ENCODE data around the gene ZNF839. TPM values are rescaled to one million over a fixed set of nuclear protein-coding genes. Genes with fewer than 3 reads are reported as not detected.

Gene ZNF839
- total and polyA plus RNA-seq, 2 of the 4 experiments (the other 2 are of a cell fraction) = 5.7 to 10.7 TPM

DNA sequence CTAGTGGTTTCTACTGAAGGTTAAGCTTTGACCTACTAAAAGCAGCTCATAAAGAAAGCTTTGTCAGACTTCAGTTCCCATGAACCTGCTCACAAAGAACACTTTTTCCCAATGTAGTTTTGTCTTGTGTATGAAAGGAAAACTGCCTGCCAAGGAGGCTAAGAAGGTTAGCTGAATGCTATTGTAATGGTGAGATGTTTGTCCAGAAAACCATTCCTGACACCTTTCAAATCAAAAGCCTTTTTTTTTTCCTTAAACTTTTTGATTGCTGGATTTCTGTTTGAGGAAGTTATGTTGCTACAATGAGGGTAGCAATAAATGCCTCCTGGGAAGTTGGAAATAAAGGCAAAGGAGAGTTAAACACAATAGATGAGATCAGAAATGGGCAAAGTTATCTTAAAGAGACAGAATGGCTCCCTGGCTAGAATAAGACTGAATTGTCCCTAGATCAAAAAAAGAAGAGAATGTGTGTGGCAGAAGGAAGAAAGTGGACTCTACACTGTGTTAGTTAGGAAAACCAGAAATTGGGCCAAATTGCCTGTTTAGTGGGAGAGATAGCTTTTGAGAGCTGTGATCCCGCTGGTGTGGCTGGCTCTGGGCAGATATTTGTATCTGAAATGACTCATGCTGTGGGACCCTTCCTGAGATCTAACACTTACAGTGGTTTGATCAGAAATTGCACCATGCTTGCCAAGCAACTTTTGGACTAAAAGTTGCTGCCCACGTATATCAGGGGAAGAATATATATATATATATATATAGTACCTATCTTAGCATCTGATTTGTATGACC lies 70.7 kb downstream of the ZNF839 start:
- Histone ChIP-seq H2BK120ac (ENCODE audit: low read depth, low read length) (no peak overlapping the region), H2BK20ac (ENCODE audit: low read depth, low read length) (no peak overlapping the region), H3K4me2 (ENCODE audit: low read depth, low read length) (peak overlapping the region; percentile 55; the same call in 1 of the 2 replicates), H2BK5ac (ENCODE audit: low read depth, low read length, poor library complexity, severe bottlenecking) (no peak overlapping the region), H3K36me3 (ENCODE audit: control insufficient read depth, insufficient read depth, low read length) (peaks cover 3% of the 10 kb centered on the region; the same call in 1 of the 2 replicates), H3K4me3 (ENCODE audit: insufficient read depth, low read depth, low read length) (no peak overlapping the region), H3K9me1 (ENCODE audit: insufficient read depth, low read length) (0 out of 2 replicates have a peak, but pooled peaks cover 4% of the 10 kb centered on the region), H4K5ac (ENCODE audit: low read depth, low read length) (no peak overlapping the region), H3K9ac (ENCODE audit: low read depth, low read length) (no peak overlapping the region), H3K27me3 (ENCODE audit: control insufficient read depth, insufficient read depth, low read length) (no peaks in the 10 kb centered on the region), H2BK15ac (ENCODE audit: low read depth, low read length) (no peak overlapping the region), H4K8ac (ENCODE audit: low read depth in 2 of 2, low read length in 2 of 2) (no peak overlapping the region; a peak in 1 of 4 replicates), H2AFZ (replicated peaks; ENCODE audit: low read length, poor library complexity) (no peak overlapping the region), H3K27ac (ENCODE audit: insufficient read depth, low read length) (no peak overlapping the region), H3K79me1 (ENCODE audit: low read depth in 1 of 2, low read length in 2 of 2) (peaks cover 10 to 31% of the 10 kb centered on the region in 2 experiments; a peak in 3 of 4 replicates), H4K20me1 (ENCODE audit: insufficient read depth, low read length) (no peaks in the 10 kb centered on the region; the same call in 1 of the 2 replicates), H3K9me3 (ENCODE audit: control insufficient read depth, insufficient read depth, low read length) (no peaks in the 10 kb centered on the region; the same call in 1 of the 2 replicates), H3K23ac (ENCODE audit: low read depth, low read length) (peak overlapping the region; percentile 7; the same call in 1 of the 2 replicates), H3K14ac (replicated peaks; ENCODE audit: low read depth, low read length) (no peak overlapping the region), H3K56ac (ENCODE audit: extremely low read depth, insufficient read depth, low read length) (no peak overlapping the region), H2AK9ac (replicated peaks; ENCODE audit: low read depth, low read length, poor library complexity) (no peak overlapping the region), H4K91ac (ENCODE audit: insufficient read depth, low read depth, low read length) (no peak overlapping the region), H3K18ac (ENCODE audit: low read depth, low read length) (peak overlapping the region; percentile 55; the same call in 1 of the 2 replicates), H2AK5ac (ENCODE audit: low read depth, low read length) (no peak overlapping the region), H3K4me1 (ENCODE audit: control insufficient read depth, insufficient read depth, low read length) (peaks cover 10% of the 10 kb centered on the region), H3K4ac (ENCODE audit: low read depth, low read length) (no peak overlapping the region)
- ChIA-PET POLR2A (ENCODE audit: unreplicated experiment) (no interaction called here), CTCF (interaction anchor here (0.7 to 0.9 kb wide), 2 partner anchors 10 to 580 kb away, joined by 3 to 4 read pairs; no protein-coding TSS in a partner anchor)
- intact Hi-C loops (cut with micrococcal nuclease) = no loop called here
- no TSS peak for BruUV-seq (replicated peaks)
- ATAC-seq (ENCODE audit: low read depth) (peak; percentile 10), DNase-seq (peak; percentile 57)
- dilution Hi-C loops (cut with HindIII; ENCODE audit: low sequenced_read_pairs, unreplicated experiment) = no loop called here
- in situ Hi-C loops (cut with MboI; ENCODE audit: low sequenced_read_pairs) = no loop called here
- TF ChIP-seq CEBPB (IDR thresholded peaks at IDR 0.05; ENCODE audit: low read depth, low read length) = peak; percentile 52; the same call in 1 of the 2 replicates
- no peak for TF ChIP-seq POLR2A (IDR thresholded peaks at IDR 0.05; ENCODE audit: low read depth, low read length)
- 60% methylated on average over 1 of the region's 2 CpGs; no CpG with 5 or more reads in 1 of the 2 experiments for WGBS, 2 experiments (ENCODE audit: extremely low coverage in 2 of 2, insufficient read length in 1 of 2)

Other genes starting within 250 kb of the ZNF839 start
- gene HSP90AA1, start 232.7 kb upstream of the ZNF839 start, total RNA-seq (2012; rRNA removed) = 578 and 1,483 TPM in 2 replicates
- 485 and 535 TPM in 2 replicates for gene HSP90AA1, start 232.7 kb upstream of the ZNF839 start, polyA plus RNA-seq (2012; rRNA removed)
- 27.4 and 28.1 TPM in 2 replicates for gene WDR20, start 179.8 kb upstream of the ZNF839 start, total RNA-seq (2012; rRNA removed)
- gene WDR20, start 179.8 kb upstream of the ZNF839 start, polyA plus RNA-seq (2012; rRNA removed) = 18.7 and 20.3 TPM in 2 replicates
- gene MOK, start 14.6 kb upstream of the ZNF839 start, total RNA-seq (2012; rRNA removed) = 16.8 and 24.4 TPM in 2 replicates
- 48.1 and 48.5 TPM in 2 replicates for gene MOK, start 14.6 kb upstream of the ZNF839 start, polyA plus RNA-seq (2012; rRNA removed)
- gene CINP, start 43.1 kb downstream of the ZNF839 start, total RNA-seq (2012; rRNA removed) = 41.9 and 55.3 TPM in 2 replicates
- gene CINP, start 43.1 kb downstream of the ZNF839 start, polyA plus RNA-seq (2012; rRNA removed) = 53.2 and 56.4 TPM in 2 replicates
- 10.3 and 11.7 TPM in 2 replicates for gene TECPR2, start 43.2 kb downstream of the ZNF839 start, total RNA-seq (2012; rRNA removed)
- 9.5 TPM in 2 replicates for gene TECPR2, start 43.2 kb downstream of the ZNF839 start, polyA plus RNA-seq (2012; rRNA removed)
- 3.9 and 5.3 TPM in 2 replicates for gene ANKRD9, start 190.0 kb downstream of the ZNF839 start, total RNA-seq (2012; rRNA removed)
- gene ANKRD9, start 190.0 kb downstream of the ZNF839 start, polyA plus RNA-seq (2012; rRNA removed) = 15.7 and 25.8 TPM in 2 replicates

Measured in IMR-90 (cell line).